Mesendoderm (in vitro differentiated cells): Measurements from ENCODE around the gene CCNY.

Source experiments
- DNase-seq: peaks from one replicate; pipeline ENCODE4 v3.0.0; 2013
- H2AK5ac ChIP-seq: 2 replicates; pipeline ENCODE4 v1.6.1; 2013; ENCODE audit warnings: low read length, inconsistent platforms
- H2BK120ac ChIP-seq: 2 replicates; pipeline ENCODE4 v1.6.1; 2013; ENCODE audit warnings: low read depth, mild to moderate bottlenecking, low read length, moderate library complexity, mixed read lengths
- H2BK15ac ChIP-seq: replicated peaks from 2 replicates; pipeline ENCODE4 v1.6.1; 2013; ENCODE audit warnings: low read depth, mild to moderate bottlenecking, moderate library complexity
- H2BK5ac ChIP-seq: 2 replicates; pipeline ENCODE4 v1.6.1; 2013; ENCODE audit warnings: low read length, inconsistent platforms
- H3K18ac ChIP-seq: 2 replicates; pipeline ENCODE4 v1.6.1; 2013; ENCODE audit warnings: mild to moderate bottlenecking, low read length, mixed read lengths
- H3K23ac ChIP-seq: one replicate; pipeline ENCODE4 v1.6.1; 2013; ENCODE audit warnings: low read length
- H3K27ac ChIP-seq: 2 replicates; pipeline ENCODE4 v1.5.1; 2013; ENCODE audit warnings: low read depth, mild to moderate bottlenecking, inconsistent platforms, low read length, moderate library complexity
- H3K27me3 ChIP-seq: 2 replicates; pipeline ENCODE4 v1.6.1; 2013; ENCODE audit warnings: low read length, control low read depth, mild to moderate bottlenecking, inconsistent platforms; ENCODE audit not compliant: insufficient read depth, poor library complexity
- H3K36me3 ChIP-seq: 2 replicates; pipeline ENCODE4 v1.6.1; 2013; ENCODE audit warnings: low read length, inconsistent platforms; ENCODE audit not compliant: control insufficient read depth, insufficient read depth
- H3K4ac ChIP-seq: one replicate; pipeline ENCODE4 v1.6.1; 2013; ENCODE audit warnings: low read depth, mild to moderate bottlenecking, low read length, moderate library complexity
- H3K4me1 ChIP-seq: 2 replicates; pipeline ENCODE4 v1.6.1; 2013; ENCODE audit warnings: low read depth, low read length, inconsistent platforms; ENCODE audit not compliant: control insufficient read depth
- H3K4me2 ChIP-seq: 2 replicates; pipeline ENCODE4 v1.6.1; 2013; ENCODE audit warnings: low read length
- H3K4me3 ChIP-seq: 2 replicates; pipeline ENCODE4 v1.5.1; 2013; ENCODE audit warnings: mild to moderate bottlenecking, low read length
- H3K56ac ChIP-seq: one replicate; pipeline ENCODE4 v1.6.1; 2013; ENCODE audit warnings: low read length
- H3K79me1 ChIP-seq: 2 replicates; pipeline ENCODE4 v1.6.1; 2013; ENCODE audit warnings: low read length, inconsistent platforms
- H3K79me2 ChIP-seq: 2 replicates; pipeline ENCODE4 v1.6.1; 2013; ENCODE audit warnings: mild to moderate bottlenecking, low read length; ENCODE audit not compliant: control insufficient read depth, insufficient read depth
- H3K9ac ChIP-seq: 2 replicates; pipeline ENCODE4 v1.6.1; 2013; ENCODE audit warnings: low read length, inconsistent platforms
- H4K5ac ChIP-seq: one replicate; pipeline ENCODE4 v1.6.1; 2013; ENCODE audit warnings: low read length
- H4K8ac ChIP-seq: one replicate; pipeline ENCODE4 v1.6.1; 2013; ENCODE audit warnings: low read depth, mild to moderate bottlenecking, control low read depth, low read length, moderate library complexity
- WGBS: extraction: QIAGEN DNeasy Blood & Tissue Kit; methylation state at CpG from one replicate; pipeline ENCODE4 v1.1.7; 2013; ENCODE audit warnings: low lambda C conversion rate, missing lambda C conversion rate; ENCODE audit not compliant: insufficient coverage; ENCODE audit errors: extremely low coverage; 5-methylcytosine and 5-hydroxymethylcytosine counted together

Gene CCNY

DNA sequence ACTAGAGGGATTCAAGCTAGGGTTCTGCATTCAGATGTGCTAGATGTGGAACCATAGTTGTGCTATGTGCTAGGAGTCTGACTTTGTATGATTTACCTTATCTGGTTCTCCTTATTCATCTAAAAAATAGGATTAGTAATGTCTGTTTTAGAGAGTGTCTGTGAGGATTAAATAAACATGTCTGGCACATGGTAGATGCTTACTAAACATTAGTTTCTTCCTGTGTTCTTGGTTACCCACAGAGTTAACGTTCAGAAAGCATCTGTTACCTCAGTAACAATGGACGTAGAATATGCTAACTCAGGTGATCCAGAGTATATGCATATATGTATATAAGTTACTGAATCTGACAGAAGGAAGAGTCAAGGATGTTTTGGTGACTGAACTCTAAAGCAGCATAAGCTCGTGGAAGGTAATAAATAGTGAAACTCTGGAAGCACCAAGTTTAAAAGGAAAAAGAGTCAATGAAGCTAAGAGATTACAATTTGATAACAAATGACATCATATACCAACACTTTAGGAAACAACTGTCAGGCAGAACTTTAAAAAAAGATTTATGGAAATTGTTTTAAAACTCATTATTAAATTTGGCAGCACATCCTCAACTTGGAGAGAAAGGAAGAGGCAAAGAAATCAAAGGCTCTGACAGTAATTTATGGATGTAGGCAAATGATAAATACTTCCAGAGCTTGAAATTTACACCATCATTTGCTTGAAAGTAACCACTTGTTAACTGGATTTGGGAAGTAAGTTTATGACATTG lies 127.0 kb downstream of the CCNY start:
- H3K4me2 ChIP-seq: no peak overlapping the region
- no peak overlapping the region for H3K27ac ChIP-seq
- no peaks in the 10 kb centered on the region for H3K27me3 ChIP-seq
- WGBS: no CpG with 5 or more reads among the region's 3 CpGs
- H3K79me2 ChIP-seq: peaks cover 14% of the 10 kb centered on the region
- H3K23ac ChIP-seq: no peak overlapping the region
- H3K9ac ChIP-seq: no peak overlapping the region
- H3K18ac ChIP-seq: no peak overlapping the region
- DNase-seq: no peak
- H3K36me3 ChIP-seq: no peaks in the 10 kb centered on the region
- no peak overlapping the region for H2AK5ac ChIP-seq
- no peak overlapping the region for H4K8ac ChIP-seq
- no peak overlapping the region for H2BK5ac ChIP-seq
- H3K4ac ChIP-seq: no peak overlapping the region
- H3K79me1 ChIP-seq: peaks cover 18% of the 10 kb centered on the region
- H2BK120ac ChIP-seq: no peak overlapping the region
- H3K56ac ChIP-seq: no peak overlapping the region
- H4K5ac ChIP-seq: no peak overlapping the region
- H3K4me3 ChIP-seq: no peak overlapping the region
- H3K4me1 ChIP-seq: peaks cover 24% of the 10 kb centered on the region
- no peak overlapping the region for H2BK15ac ChIP-seq

DNA sequence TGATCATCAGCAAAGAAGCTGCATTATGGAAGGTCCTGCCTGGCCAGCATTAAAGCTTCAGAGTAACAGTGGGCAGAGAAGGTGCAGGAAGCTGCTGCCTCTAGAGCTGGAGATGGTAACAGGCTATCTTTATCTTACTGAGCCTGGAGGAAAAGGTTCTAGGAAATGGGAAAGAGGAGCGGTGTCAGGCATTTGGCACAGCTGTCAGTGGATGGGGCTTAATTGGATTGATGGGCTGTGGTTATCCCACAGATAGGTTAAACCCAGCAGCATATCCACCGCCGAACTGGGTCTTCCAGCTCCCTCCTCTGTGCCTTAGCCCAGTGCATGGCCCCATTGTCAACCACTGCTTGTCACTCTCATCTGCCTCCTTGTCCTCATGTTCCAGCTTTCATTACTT lies 127.6 kb downstream of the CCNY start:
- Histone ChIP-seq H3K79me2 (peaks cover 14% of the 10 kb centered on the region), H2AK5ac (no peak overlapping the region), H3K27ac (no peak overlapping the region), H2BK15ac (no peak overlapping the region), H3K79me1 (peaks cover 18% of the 10 kb centered on the region), H2BK5ac (no peak overlapping the region), H3K9ac (no peak overlapping the region), H3K18ac (no peak overlapping the region), H3K4me1 (peaks cover 24% of the 10 kb centered on the region), H3K23ac (no peak overlapping the region), H4K8ac (no peak overlapping the region), H3K4me2 (no peak overlapping the region), H3K27me3 (no peaks in the 10 kb centered on the region), H2BK120ac (no peak overlapping the region), H3K4me3 (no peak overlapping the region), H3K36me3 (no peaks in the 10 kb centered on the region), H3K4ac (no peak overlapping the region), H4K5ac (no peak overlapping the region), H3K56ac (peak overlapping the region; percentile 18)
- WGBS: no CpG with 5 or more reads among the region's 3 CpGs
- DNase-seq: no peak

DNA sequence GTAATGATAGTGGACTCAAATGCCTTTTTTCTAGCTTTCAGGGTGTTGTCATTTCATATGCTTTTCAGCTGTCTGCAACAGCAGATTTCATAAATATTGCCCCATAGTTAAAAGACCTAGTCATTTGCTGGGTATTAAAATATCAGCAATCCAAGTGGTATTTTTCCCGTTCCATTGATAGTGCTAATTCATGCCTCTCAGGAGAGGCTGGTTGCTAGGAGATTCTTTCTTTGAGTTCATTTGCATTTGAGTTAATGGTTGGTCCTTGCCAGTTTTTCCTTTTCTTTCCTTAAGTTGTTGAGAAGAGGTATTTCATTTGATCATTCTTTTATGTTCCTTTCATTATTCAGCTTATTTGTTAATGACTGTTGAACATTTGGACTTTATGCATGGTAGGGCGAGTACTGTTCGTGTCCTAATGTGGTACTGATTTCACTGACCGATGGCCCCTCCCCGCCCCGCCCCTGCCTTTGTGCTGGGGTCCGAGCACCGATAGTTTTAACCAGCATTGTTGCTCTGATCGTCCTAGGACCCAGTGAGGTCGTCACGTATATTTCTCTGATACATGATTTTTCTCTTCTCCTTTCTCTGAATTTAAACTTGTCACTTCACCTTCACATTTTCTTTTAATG lies 128.6 kb downstream of the CCNY start:
- no peak overlapping the region for H2AK5ac ChIP-seq
- no peak overlapping the region for H3K9ac ChIP-seq
- no peak for DNase-seq
- no CpG with 5 or more reads among the region's 11 CpGs for WGBS
- H3K56ac ChIP-seq: no peak overlapping the region
- peaks cover 18% of the 10 kb centered on the region for H3K79me2 ChIP-seq
- H3K4me2 ChIP-seq: no peak overlapping the region
- H3K4me3 ChIP-seq: no peak overlapping the region
- H2BK120ac ChIP-seq: no peak overlapping the region
- H4K5ac ChIP-seq: no peak overlapping the region
- no peak overlapping the region for H4K8ac ChIP-seq
- H3K79me1 ChIP-seq: peaks cover 23% of the 10 kb centered on the region
- no peak overlapping the region for H3K27ac ChIP-seq
- no peak overlapping the region for H3K23ac ChIP-seq
- no peaks in the 10 kb centered on the region for H3K36me3 ChIP-seq
- H2BK15ac ChIP-seq: no peak overlapping the region
- H3K18ac ChIP-seq: no peak overlapping the region
- H3K4me1 ChIP-seq: peaks cover 27% of the 10 kb centered on the region
- H3K4ac ChIP-seq: no peak overlapping the region
- no peak overlapping the region for H2BK5ac ChIP-seq
- no peaks in the 10 kb centered on the region for H3K27me3 ChIP-seq

DNA sequence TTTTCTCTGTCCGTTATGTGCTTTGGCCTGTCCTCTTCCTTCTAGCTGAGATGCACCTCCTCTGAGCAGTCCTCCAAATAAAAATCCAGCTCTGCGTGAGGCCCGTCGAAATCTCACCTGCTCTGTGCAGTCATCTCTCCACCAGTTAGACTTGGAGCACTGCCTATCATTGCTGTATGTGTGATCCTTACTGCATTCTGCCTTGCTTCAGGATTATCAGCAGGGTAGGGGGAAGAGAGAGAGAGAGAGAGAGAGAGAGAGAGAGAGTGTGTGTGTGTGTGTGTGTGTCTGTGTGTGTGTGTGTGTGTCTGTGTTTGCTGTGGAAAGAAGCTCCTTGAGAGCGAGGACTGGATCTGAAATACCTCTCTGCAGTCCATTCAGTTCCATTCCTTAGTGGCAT lies 129.4 kb downstream of the CCNY start:
- no peak overlapping the region for H2BK15ac ChIP-seq
- no peak overlapping the region for H3K4me3 ChIP-seq
- no peak overlapping the region for H2BK5ac ChIP-seq
- H4K5ac ChIP-seq: no peak overlapping the region
- no peaks in the 10 kb centered on the region for H3K36me3 ChIP-seq
- H3K56ac ChIP-seq: no peak overlapping the region
- no peak overlapping the region for H3K27ac ChIP-seq
- H3K27me3 ChIP-seq: no peaks in the 10 kb centered on the region
- H3K4me2 ChIP-seq: no peak overlapping the region
- peaks cover 32% of the 10 kb centered on the region for H3K4me1 ChIP-seq
- H4K8ac ChIP-seq: no peak overlapping the region
- H3K18ac ChIP-seq: no peak overlapping the region
- H3K4ac ChIP-seq: no peak overlapping the region
- H3K79me2 ChIP-seq: peaks cover 20% of the 10 kb centered on the region
- no peak overlapping the region for H2AK5ac ChIP-seq
- no peak overlapping the region for H3K9ac ChIP-seq
- no peak overlapping the region for H3K23ac ChIP-seq
- H2BK120ac ChIP-seq: no peak overlapping the region
- H3K79me1 ChIP-seq: peaks cover 23% of the 10 kb centered on the region
- no peak for DNase-seq
- no CpG with 5 or more reads among the region's 5 CpGs for WGBS

DNA sequence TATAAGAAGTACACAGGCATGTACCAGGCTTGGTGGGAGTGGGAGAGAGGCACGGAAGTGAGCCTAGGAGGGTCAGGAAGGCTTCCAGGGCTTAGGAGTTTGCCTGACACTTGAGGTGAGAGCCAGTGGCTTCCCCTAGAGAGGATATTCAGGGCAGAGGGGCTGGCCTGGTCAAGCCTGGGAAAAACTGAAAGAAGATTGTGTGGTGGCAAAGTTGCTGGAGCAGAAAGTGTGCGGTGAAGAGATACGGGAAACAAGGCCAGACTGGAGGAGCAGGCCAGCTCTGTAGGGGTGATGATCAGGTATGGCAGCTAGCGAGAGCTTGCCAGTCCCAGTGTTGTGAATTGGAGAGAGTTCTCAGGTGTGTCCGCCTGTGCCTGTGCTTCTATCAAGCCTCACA lies 129.9 kb downstream of the CCNY start:
- Histone ChIP-seq H3K56ac (peak overlapping the region; percentile 57), H4K8ac (no peak overlapping the region), H3K18ac (no peak overlapping the region), H3K4me3 (no peak overlapping the region), H3K4me2 (no peak overlapping the region), H3K4ac (no peak overlapping the region), H2BK5ac (no peak overlapping the region), H3K4me1 (peaks cover 32% of the 10 kb centered on the region), H3K36me3 (no peaks in the 10 kb centered on the region), H3K23ac (no peak overlapping the region), H3K27ac (no peak overlapping the region), H3K9ac (no peak overlapping the region), H3K27me3 (no peaks in the 10 kb centered on the region), H2BK120ac (no peak overlapping the region), H2BK15ac (no peak overlapping the region), H2AK5ac (no peak overlapping the region), H4K5ac (no peak overlapping the region), H3K79me1 (peaks cover 20% of the 10 kb centered on the region), H3K79me2 (peaks cover 19% of the 10 kb centered on the region)
- WGBS: no CpG with 5 or more reads among the region's 5 CpGs
- no peak for DNase-seq
